Fibroblast of skin of abdomen (primary cell): ENCODE results near the gene EXOSC5.
"Not testable (repeated sequence)": the region's sequence is repeated elsewhere in the genome, so short reads cannot be mapped to it uniquely, and the experiment has no call there.

Source experiments
- DNase-seq: peaks from one replicate; pipeline ENCODE4 v3.0.0-alpha.2; 2013

The EXOSC5 gene

GRCh38 chr19:41364524-41365391 is 32.4 kb downstream of the EXOSC5 start:
- DNase-seq, result no peak

- peak; percentile 99 for DNase-seq
Measured at GRCh38 chr19:41363753-41364523, 33.2 kb downstream of the EXOSC5 start, which contains the start of gene B9D2. Gene B9D2, minus strand, starts transcription at chr19:41364149. Its CDS starts 630 bp downstream, at chr19:41363519.

- DNase-seq, result no peak
Measured at GRCh38 chr19:41363371-41363752, 33.8 kb downstream of the EXOSC5 start.

GRCh38 chr19:41362143-41362847 is 34.9 kb downstream of the EXOSC5 start:
- no peak for DNase-seq

GRCh38 chr19:41359741-41360140 is 37.4 kb downstream of the EXOSC5 start:
- no peak for DNase-seq

- no peak for DNase-seq
Measured at GRCh38 chr19:41357746-41358145, 39.4 kb downstream of the EXOSC5 start.

- no peak for DNase-seq
Measured at GRCh38 chr19:41356984-41357739, 40.0 kb downstream of the EXOSC5 start.

GRCh38 chr19:41355802-41356201 is 41.4 kb downstream of the EXOSC5 start:
- DNase-seq, result no peak

GRCh38 chr19:41355035-41355434 is 42.1 kb downstream of the EXOSC5 start:
- no peak for DNase-seq

- no peak for DNase-seq
Measured at GRCh38 chr19:41354343-41354953, 42.7 kb downstream of the EXOSC5 start.

- peak; percentile 93 for DNase-seq
Measured at GRCh38 chr19:41353466-41354342, 43.5 kb downstream of the EXOSC5 start, which contains the start of gene TGFB1. Gene TGFB1, minus strand, starts transcription at chr19:41353922. Its CDS starts 878 bp downstream, at chr19:41353044.

- peak; percentile 50 for DNase-seq
Measured at GRCh38 chr19:41352609-41353465, 44.3 kb downstream of the EXOSC5 start.

GRCh38 chr19:41352279-41352608 is 44.9 kb downstream of the EXOSC5 start:
- DNase-seq, result no peak

- peak; percentile 44 for DNase-seq
Measured at GRCh38 chr19:41351339-41352245, 45.6 kb downstream of the EXOSC5 start.

GRCh38 chr19:41350735-41351338 is 46.3 kb downstream of the EXOSC5 start:
- DNase-seq, result peak; percentile 17

- not testable (repeated sequence) for DNase-seq
Measured at GRCh38 chr19:41346916-41347315, 50.2 kb downstream of the EXOSC5 start.

- no peak for DNase-seq
Measured at GRCh38 chr19:41344162-41344561, 53.0 kb downstream of the EXOSC5 start.
